WTC11 (cell line): ENCODE data around the gene LDHD. TPM values are rescaled to one million over a fixed set of nuclear protein-coding genes. Genes with fewer than 3 reads are reported as not detected.

Experiments
- ATAC-seq: fragments of 200-7000 bp; cut with Tn5 transposase; 2 replicates; pipeline ENCODE4 v1.10.0; 2021; ENCODE audit warnings: mild to moderate bottlenecking, moderate library complexity
- CTCF ChIA-PET: fragments of 300-600 bp; sonication (Branson Sonifier 250); formaldehyde crosslinking; loops from one replicate; lab custom pipeline; 2021; ENCODE audit warnings: antibody characterized with exemption; lab: Charles Lee
- POLR2A ChIA-PET: fragments of 350-600 bp; sonication (Branson Sonifier 250); formaldehyde crosslinking; loops from one replicate; lab custom pipeline; 2021; ENCODE audit warnings: antibody characterized with exemption; lab: Charles Lee
- DNase-seq: peaks from one replicate; pipeline ENCODE4 v3.0.0; 2021; ENCODE audit warnings: low spot score
- H3K27ac Mint-ChIP-seq: 2 replicates; pipeline ENCODE4 v1.8.0; 2021; ENCODE audit warnings: mixed read lengths
- H3K27me3 Mint-ChIP-seq: 2 replicates; pipeline ENCODE4 v1.8.0; 2021; ENCODE audit warnings: low read depth, mild to moderate bottlenecking, moderate library complexity, mixed read lengths
- H3K36me3 Mint-ChIP-seq: 2 replicates; pipeline ENCODE4 v1.8.0; 2021; ENCODE audit warnings: mixed read lengths
- H3K4me1 Mint-ChIP-seq: 2 replicates; pipeline ENCODE4 v1.8.0; 2022; ENCODE audit warnings: mixed read lengths
- H3K4me3 Mint-ChIP-seq: 2 replicates; pipeline ENCODE4 v1.8.0; 2021; ENCODE audit warnings: mild to moderate bottlenecking, moderate library complexity, mixed read lengths
- H3K9me3 Mint-ChIP-seq: 2 replicates; pipeline ENCODE4 v1.8.0; 2021; ENCODE audit warnings: mixed read lengths
- CREB1 ChIP-seq: sonication (generic); formaldehyde crosslinking; IDR thresholded peaks from 2 replicates; pipeline ENCODE4 v1.8.0; 2023; ENCODE audit warnings: mild to moderate bottlenecking, missing genetic modification reagents
- CTCF ChIP-seq: fragments of 200-600 bp; IDR thresholded peaks from 2 replicates; pipeline ENCODE4 v1.8.0; 2022; ENCODE audit warnings: antibody characterized with exemption
- ERG ChIP-seq: fragments of 250-450 bp; sonication (Bioruptor Pico); IDR thresholded peaks from 2 replicates; pipeline ENCODE4 v1.8.0; 2021; ENCODE audit warnings: mild to moderate bottlenecking
- FOXJ3 ChIP-seq: sonication (generic); formaldehyde crosslinking; IDR thresholded peaks from 2 replicates; pipeline ENCODE4 v1.9.0; 2021; ENCODE audit warnings: missing genetic modification reagents, mild to moderate bottlenecking, borderline replicate concordance
- GRHL2 ChIP-seq: fragments of 250-450 bp; sonication (Bioruptor Pico); IDR thresholded peaks from 2 replicates; pipeline ENCODE4 v1.8.0; 2022; ENCODE audit warnings: mild to moderate bottlenecking, moderate library complexity; ENCODE audit not compliant: insufficient replicate concordance, severe bottlenecking
- HMGXB4 ChIP-seq: sonication (generic); formaldehyde crosslinking; IDR thresholded peaks from 2 replicates; pipeline ENCODE4 v1.8.1; 2023; ENCODE audit warnings: mild to moderate bottlenecking, moderate library complexity, missing genetic modification reagents
- JAZF1 ChIP-seq: fragments of 250-450 bp; sonication (Bioruptor Pico); IDR thresholded peaks from 2 replicates; pipeline ENCODE4 v1.9.0; 2021; ENCODE audit warnings: moderate library complexity, mild to moderate bottlenecking, inconsistent platforms
- MAX ChIP-seq: sonication (generic); formaldehyde crosslinking; IDR thresholded peaks from 2 replicates; pipeline ENCODE4 v1.8.0; 2022; ENCODE audit warnings: mild to moderate bottlenecking, missing genetic modification reagents
- MXD4 ChIP-seq: fragments of 250-450 bp; sonication (Bioruptor Pico); IDR thresholded peaks from 2 replicates; pipeline ENCODE4 v1.8.0; 2021; ENCODE audit warnings: mild to moderate bottlenecking, moderate library complexity, borderline replicate concordance
- MYBL2 ChIP-seq: sonication (generic); formaldehyde crosslinking; IDR thresholded peaks from 2 replicates; pipeline ENCODE4 v1.8.1; 2023; ENCODE audit warnings: mild to moderate bottlenecking, moderate library complexity, missing genetic modification reagents
- NFE2L1 ChIP-seq: sonication (generic); formaldehyde crosslinking; IDR thresholded peaks from 2 replicates; pipeline ENCODE4 v1.8.1; 2023; ENCODE audit warnings: missing genetic modification reagents
- NFYB ChIP-seq: sonication (generic); formaldehyde crosslinking; conservative IDR thresholded peaks from 2 replicates; pipeline ENCODE4 v1.8.0; 2022; ENCODE audit warnings: low read depth, missing genetic modification reagents
- NR1H2 ChIP-seq: sonication (generic); formaldehyde crosslinking; IDR thresholded peaks from 2 replicates; pipeline ENCODE4 v1.9.0; 2021; ENCODE audit warnings: mild to moderate bottlenecking, moderate library complexity, missing genetic modification reagents
- NR3C1 ChIP-seq: sonication (generic); formaldehyde crosslinking; conservative IDR thresholded peaks from 2 replicates; pipeline ENCODE4 v1.8.1; 2023; ENCODE audit warnings: low read depth, mild to moderate bottlenecking, missing genetic modification reagents
- OVOL2 ChIP-seq: fragments of 250-450 bp; sonication (Bioruptor Pico); IDR thresholded peaks from 2 replicates; pipeline ENCODE4 v1.9.0; 2021; ENCODE audit warnings: mild to moderate bottlenecking, borderline replicate concordance
- RELA ChIP-seq: sonication (generic); formaldehyde crosslinking; IDR thresholded peaks from 2 replicates; pipeline ENCODE4 v1.8.1; 2022; ENCODE audit warnings: missing genetic modification reagents, mild to moderate bottlenecking, borderline replicate concordance
- SMAD4 ChIP-seq: sonication (generic); formaldehyde crosslinking; IDR thresholded peaks from 2 replicates; pipeline ENCODE4 v1.8.0; 2022; ENCODE audit warnings: mild to moderate bottlenecking, missing genetic modification reagents
- SOX15 ChIP-seq: fragments of 250-450 bp; sonication (Bioruptor Pico); IDR thresholded peaks from 2 replicates; pipeline ENCODE4 v1.9.0; 2021; ENCODE audit warnings: mild to moderate bottlenecking
- STAT6 ChIP-seq: sonication (generic); formaldehyde crosslinking; conservative IDR thresholded peaks from 2 replicates; pipeline ENCODE4 v1.8.1; 2023; ENCODE audit warnings: mild to moderate bottlenecking, low read depth, missing genetic modification reagents, moderate library complexity
- TEAD4 ChIP-seq: sonication (generic); formaldehyde crosslinking; IDR thresholded peaks from 2 replicates; pipeline ENCODE4 v1.8.0; 2022; ENCODE audit warnings: mild to moderate bottlenecking, missing genetic modification reagents
- TP53 ChIP-seq: sonication (generic); formaldehyde crosslinking; IDR thresholded peaks from 2 replicates; pipeline ENCODE4 v1.8.1; 2023; ENCODE audit warnings: mild to moderate bottlenecking, missing genetic modification reagents
- ZNF263 ChIP-seq: sonication (generic); formaldehyde crosslinking; IDR thresholded peaks from 2 replicates; pipeline ENCODE4 v1.8.1; 2022; ENCODE audit warnings: low read depth, mild to moderate bottlenecking, moderate library complexity, missing genetic modification reagents
- ZNF423 ChIP-seq: fragments of 250-450 bp; sonication (Bioruptor Pico); IDR thresholded peaks from 2 replicates; pipeline ENCODE4 v2.1.2; 2022; ENCODE audit warnings: mild to moderate bottlenecking, moderate library complexity
- ZNF671 ChIP-seq: fragments of 250-450 bp; sonication (Bioruptor Pico); IDR thresholded peaks from 2 replicates; pipeline ENCODE4 v1.8.0; 2021; ENCODE audit warnings: mild to moderate bottlenecking
- ZSCAN18 ChIP-seq: fragments of 250-450 bp; sonication (Bioruptor Pico); IDR thresholded peaks from 2 replicates; pipeline ENCODE4 v2.1.2; 2022; ENCODE audit warnings: mild to moderate bottlenecking, moderate library complexity
- total RNA-seq: library from RNA; stranded (reverse); gene quantifications from 3 replicates; pipeline ENCODE4 v1.2.3, GENCODE V29; 2021

The LDHD gene
- total RNA-seq, 1 experiment from 2014 or later, result 12.3 TPM

GRCh38 chr16:75148311-75149195 lies 32.0 kb upstream of the LDHD start, which contains the start of gene ZFP1 (continued):
- no peak for TF ChIP-seq NFYB (CRISPR knock-in tag)
- TF ChIP-seq MAX (CRISPR knock-in tag), result peak; percentile 86

GRCh38 chr16:75147968-75148310 lies 31.4 kb upstream of the LDHD start:
- POLR2A ChIA-PET, result no interaction called here
- Mint-ChIP-seq H3K27ac (no peak overlapping the region), H3K9me3 (peaks cover 36% of the 10 kb centered on the region), H3K36me3 (peaks cover 28% of the 10 kb centered on the region), H3K4me3 (0 out of 2 replicates have a peak overlapping the region, but pooled peaks have one; percentile 94), H3K27me3 (no peaks in the 10 kb centered on the region; the same call in 1 of the 2 replicates), H3K4me1 (peaks cover 4% of the 10 kb centered on the region)
- TF ChIP-seq ERG (CRISPR knock-in tag), result no peak
- TF ChIP-seq ZSCAN18 (CRISPR knock-in tag), result no peak
- TF ChIP-seq TP53 (CRISPR knock-in tag), result 0 out of 2 replicates have a peak, but pooled peaks have one; percentile 4
- TF ChIP-seq CTCF, result no peak
- no peak for TF ChIP-seq TEAD4 (CRISPR knock-in tag)
- no peak for TF ChIP-seq NR1H2 (CRISPR knock-in tag)
- TF ChIP-seq OVOL2, result no peak
- no peak for TF ChIP-seq SMAD4 (CRISPR knock-in tag)
- DNase-seq, result no peak
- ATAC-seq, result no peak
- CTCF ChIA-PET, result no interaction called here

GRCh38 chr16:75143941-75144340 lies 27.4 kb upstream of the LDHD start:
- Mint-ChIP-seq H3K4me1 (peaks cover under 1% of the 10 kb centered on the region), H3K27ac (no peak overlapping the region), H3K4me3 (no peak overlapping the region), H3K36me3 (peaks cover under 1% of the 10 kb centered on the region; the same call in 1 of the 2 replicates), H3K9me3 (peaks cover 12% of the 10 kb centered on the region), H3K27me3 (no peaks in the 10 kb centered on the region; the same call in 1 of the 2 replicates)
- ChIA-PET POLR2A (no interaction called here), CTCF (interaction anchor here (0.6 kb wide), 1 partner anchor 18 kb away, joined by 3 read pairs; no protein-coding TSS in a partner anchor)
- DNase-seq (no peak), ATAC-seq (no peak)
- TF ChIP-seq STAT6, result no peak
- TF ChIP-seq NFE2L1, result no peak
- TF ChIP-seq JAZF1 (CRISPR knock-in tag), result no peak
- no peak for TF ChIP-seq CREB1
- TF ChIP-seq ZNF263 (CRISPR knock-in tag), result no peak
- no peak for TF ChIP-seq FOXJ3 (CRISPR knock-in tag)
- TF ChIP-seq RELA, result no peak
- TF ChIP-seq MYBL2 (CRISPR knock-in tag), result no peak
- no peak for TF ChIP-seq SOX15 (CRISPR knock-in tag)
- no peak for TF ChIP-seq MXD4 (CRISPR knock-in tag)
- no peak for TF ChIP-seq HMGXB4 (CRISPR knock-in tag)
- no peak for TF ChIP-seq GRHL2 (CRISPR knock-in tag)
- TF ChIP-seq ZNF671 (CRISPR knock-in tag), result no peak
- TF ChIP-seq NR3C1 (CRISPR knock-in tag), result no peak
- no peak for TF ChIP-seq ZNF423 (CRISPR knock-in tag)
